ENCODE data around the gene TTLL5. TPM values are rescaled to one million over a fixed set of nuclear protein-coding genes. Genes with fewer than 3 reads are reported as not detected.

Gene TTLL5
- total RNA-seq, 3 donors from 2014 or later = 30.8 to 51.0 (median 32.8) TPM

GRCh38 chr14:75970989-75971388, 309.9 kb downstream of the TTLL5 start:
- Histone ChIP-seq H3K4me3 (no peak overlapping the region), H3K36me3 (ENCODE audit: low read depth) (no peaks in the 10 kb centered on the region), H3K9me3 (no peaks in the 10 kb centered on the region), H3K4me1 (ENCODE audit: low read depth) (no peaks in the 10 kb centered on the region)
- intact Hi-C loops (cut with DNase I, micrococcal nuclease) = no loop called here
- DNase-seq (no peak), ATAC-seq (no peak)
- TF ChIP-seq CTCF (IDR thresholded peaks at IDR 0.05) = no peak

- Histone ChIP-seq H3K4me1 (ENCODE audit: low read depth) (no peaks in the 10 kb centered on the region), H3K36me3 (ENCODE audit: low read depth) (no peaks in the 10 kb centered on the region), H3K4me3 (no peak overlapping the region), H3K9me3 (no peaks in the 10 kb centered on the region)
- no peak for TF ChIP-seq CTCF (IDR thresholded peaks at IDR 0.05)
- intact Hi-C loops (cut with DNase I, micrococcal nuclease) = no loop called here
- DNase-seq (no peak), ATAC-seq (no peak)
Measured at GRCh38 chr14:75971509-75971908, 310.5 kb downstream of the TTLL5 start.

GRCh38 chr14:75972801-75973421, 311.9 kb downstream of the TTLL5 start:
- intact Hi-C loops (cut with DNase I, micrococcal nuclease) = no loop called here
- no peaks in the 10 kb centered on the region for H3K36me3 ChIP-seq (ENCODE audit: low read depth)
- no peaks in the 10 kb centered on the region for H3K4me1 ChIP-seq (ENCODE audit: low read depth)
- DNase-seq (no peak), ATAC-seq (peak; percentile 20)
- TF ChIP-seq CTCF (IDR thresholded peaks at IDR 0.05) = no peak
- H3K4me3 ChIP-seq = no peak overlapping the region
- H3K9me3 ChIP-seq = no peaks in the 10 kb centered on the region

GRCh38 chr14:75976826-75977581, 316.0 kb downstream of the TTLL5 start:
- Histone ChIP-seq H3K4me3 (no peak overlapping the region), H3K36me3 (ENCODE audit: low read depth) (no peaks in the 10 kb centered on the region), H3K9me3 (no peaks in the 10 kb centered on the region), H3K4me1 (ENCODE audit: low read depth) (no peaks in the 10 kb centered on the region)
- no peak for TF ChIP-seq CTCF (IDR thresholded peaks at IDR 0.05)
- intact Hi-C loops (cut with DNase I, micrococcal nuclease) = no loop called here
- ATAC-seq (no peak), DNase-seq (no peak)

- Histone ChIP-seq H3K4me1 (ENCODE audit: low read depth) (no peaks in the 10 kb centered on the region), H3K9me3 (no peaks in the 10 kb centered on the region), H3K4me3 (no peak overlapping the region), H3K36me3 (ENCODE audit: low read depth) (no peaks in the 10 kb centered on the region)
- DNase-seq = no peak
- intact Hi-C loops (cut with DNase I, micrococcal nuclease) = no loop called here
- ATAC-seq = no peak
- TF ChIP-seq CTCF (IDR thresholded peaks at IDR 0.05) = no peak
Measured at GRCh38 chr14:75977582-75977943, 316.5 kb downstream of the TTLL5 start.
